Activated CD4-positive, CD25-positive, alpha-beta regulatory T cell (primary cell): ENCODE measurements around the gene RALGAPA1.
"Not testable (repeated sequence)": the region's sequence is repeated elsewhere in the genome, so short reads cannot be mapped to it uniquely, and the experiment has no call there.

Experiments
- DNase-seq, 4 experiments: peaks; one replicate each; lab custom pipeline; 2025; lab: John Stamatoyannopoulos, UW

Gene RALGAPA1

DNA sequence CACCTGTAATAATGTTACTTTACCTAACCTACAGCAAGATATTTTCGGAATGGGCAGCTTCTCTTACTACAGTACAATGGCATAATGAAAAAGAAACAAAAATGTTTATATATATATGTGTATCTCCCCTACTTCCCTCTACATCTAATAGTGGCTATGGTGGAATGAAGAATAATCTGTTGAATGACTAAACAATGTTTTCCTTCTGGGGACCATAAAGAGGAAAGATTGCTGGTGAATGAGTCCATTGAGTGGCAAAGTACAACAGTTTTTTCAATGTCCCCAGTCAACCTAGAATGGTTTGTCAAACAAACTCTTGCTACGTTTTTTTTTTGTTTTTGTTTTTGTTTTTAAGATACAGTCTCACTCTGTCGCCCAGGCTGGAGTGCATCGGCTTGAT, 47.2 kb downstream of the RALGAPA1 start:
- no peak for DNase-seq

GRCh38 chr14:35760143-35760542, 49.0 kb downstream of the RALGAPA1 start:
- DNase-seq, result no peak

- DNase-seq, result no peak
These were observed 50.5 kb downstream of the RALGAPA1 start for GRCh38 chr14:35758523-35759129.

DNA sequence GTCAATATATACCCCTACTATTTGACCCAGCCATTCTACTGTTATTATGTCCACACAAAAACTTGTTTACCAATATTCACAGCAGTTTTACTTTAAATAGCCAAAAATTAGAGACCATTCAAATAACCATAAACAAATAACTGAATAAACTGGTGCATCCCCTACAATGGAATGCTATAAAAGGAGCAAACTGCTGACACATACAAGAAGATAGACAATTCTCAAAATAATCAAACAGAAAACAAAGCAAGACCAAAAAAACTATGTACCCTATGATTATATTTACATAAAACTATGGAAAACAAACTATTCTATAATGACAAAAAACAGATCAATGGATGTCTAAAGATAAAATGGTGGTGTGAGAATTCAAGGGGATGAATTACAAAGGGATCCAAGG, 54.4 kb downstream of the RALGAPA1 start:
- no peak for DNase-seq

DNA sequence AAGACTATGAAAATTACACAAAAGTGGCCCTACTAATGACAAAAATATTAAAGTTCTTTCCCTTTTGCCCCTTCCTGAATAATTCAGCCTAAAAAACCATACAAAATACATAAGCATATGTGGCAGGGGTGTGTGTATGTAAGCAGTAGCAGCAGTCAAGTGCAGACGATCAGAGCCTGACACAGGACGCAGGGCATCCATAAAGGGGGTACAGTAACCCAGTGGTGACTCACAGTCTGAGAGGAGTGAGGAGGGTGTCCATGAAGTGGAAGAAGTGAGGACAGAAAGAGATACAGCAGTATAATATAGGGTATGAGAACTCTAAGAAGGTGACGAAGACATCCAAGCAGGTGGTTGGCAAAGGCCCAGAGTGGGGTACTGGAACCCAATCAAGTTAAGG, 56.7 kb downstream of the RALGAPA1 start:
- DNase-seq, result no peak

- no peak for DNase-seq
These were observed 58.7 kb downstream of the RALGAPA1 start for GRCh38 chr14:35750202-35750904.

DNA sequence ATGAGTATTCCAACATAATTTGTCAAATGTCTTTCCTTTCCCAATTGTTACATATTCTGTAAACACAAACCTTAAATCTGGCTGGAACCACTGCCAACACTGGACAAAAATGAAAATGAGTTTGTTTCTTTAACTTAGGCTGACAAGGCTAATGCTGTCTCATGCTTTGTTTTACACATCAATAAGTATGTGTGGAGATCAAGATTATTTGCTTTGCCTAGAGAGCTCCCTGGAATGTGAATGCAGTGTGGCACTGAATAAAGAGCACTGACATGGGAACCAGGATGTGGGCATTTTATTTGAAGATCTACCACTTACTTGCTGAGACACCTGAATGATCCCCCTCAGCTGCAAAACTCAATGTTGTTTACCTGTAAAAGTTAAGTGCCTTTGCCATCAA, 61.7 kb downstream of the RALGAPA1 start:
- no peak for DNase-seq

DNA sequence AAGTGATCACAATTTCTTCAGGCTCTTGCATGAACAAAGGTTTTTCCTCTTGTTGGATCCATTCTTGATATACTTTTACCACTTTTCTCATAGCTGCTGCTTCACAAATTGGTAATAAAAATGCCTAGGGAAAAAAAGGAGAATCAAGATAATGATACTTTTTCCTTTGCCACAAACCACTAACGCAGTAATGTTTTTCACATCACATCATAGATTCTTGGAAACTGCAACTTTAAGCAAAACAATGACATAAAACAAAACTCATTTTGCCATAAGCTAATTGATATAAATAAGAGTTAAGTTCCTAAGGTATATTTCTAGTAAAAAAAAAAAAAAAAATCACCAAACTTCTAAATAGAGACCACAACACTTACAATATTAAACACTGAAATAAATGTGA, 66.7 kb downstream of the RALGAPA1 start:
- DNase-seq, result no peak

GRCh38 chr14:35742032-35742371, 67.1 kb downstream of the RALGAPA1 start:
- DNase-seq, result no peak

GRCh38 chr14:35741345-35742031, 67.6 kb downstream of the RALGAPA1 start:
- DNase-seq, result no peak

DNA sequence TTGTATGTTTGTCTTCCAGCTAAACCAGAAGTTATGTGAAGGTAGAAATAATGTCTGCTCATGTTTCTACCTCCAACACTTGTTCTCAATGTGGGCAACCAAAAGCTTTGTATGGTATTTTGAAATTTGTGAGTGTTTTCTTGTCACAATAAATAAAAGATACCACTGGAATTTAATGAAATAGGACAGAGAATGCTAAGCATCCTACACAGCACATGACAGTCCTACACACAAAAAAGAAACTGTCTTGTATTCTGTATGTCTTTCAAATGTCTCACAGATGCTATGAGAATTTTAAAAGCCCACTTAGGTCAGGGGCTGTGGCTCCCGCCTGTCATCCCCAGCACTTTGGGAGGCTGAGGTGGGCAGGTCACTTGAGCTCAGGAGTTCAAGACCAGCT, 68.9 kb downstream of the RALGAPA1 start:
- DNase-seq, result no peak

- DNase-seq, result not testable (repeated sequence)
These were observed 73.9 kb downstream of the RALGAPA1 start for GRCh38 chr14:35735163-35735562.

- DNase-seq, result not testable (repeated sequence)
These were observed 75.6 kb downstream of the RALGAPA1 start for GRCh38 chr14:35733510-35733909.

- DNase-seq, result no peak
These were observed 78.2 kb downstream of the RALGAPA1 start for GRCh38 chr14:35730871-35731270.

GRCh38 chr14:35727764-35728163, 81.3 kb downstream of the RALGAPA1 start:
- DNase-seq, result no peak

DNA sequence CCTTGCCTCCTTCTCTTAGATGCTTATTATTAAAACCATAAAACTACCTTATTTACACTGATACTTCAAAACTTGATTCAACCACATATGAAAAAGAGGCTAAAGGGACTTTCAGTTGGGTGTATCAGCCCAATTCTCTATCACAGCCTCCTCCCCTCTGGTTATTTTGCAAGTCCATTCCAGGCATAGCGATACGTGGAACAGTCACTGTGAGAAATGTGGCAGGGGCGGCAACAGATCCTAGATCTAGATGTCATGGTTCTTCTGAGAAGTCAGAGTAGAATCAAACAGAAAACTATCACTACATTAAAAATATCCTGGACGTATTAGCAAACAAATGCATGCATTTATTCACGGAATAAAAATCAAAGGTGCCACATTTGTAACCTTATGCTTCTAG, 83.2 kb downstream of the RALGAPA1 start:
- no peak for DNase-seq

- DNase-seq, result no peak
These were observed 94.0 kb downstream of the RALGAPA1 start for GRCh38 chr14:35715079-35715478.

- DNase-seq, result no peak
These were observed 96.6 kb downstream of the RALGAPA1 start for GRCh38 chr14:35712466-35712865.

- no peak for DNase-seq
These were observed 101.0 kb downstream of the RALGAPA1 start for GRCh38 chr14:35708062-35708461.

DNA sequence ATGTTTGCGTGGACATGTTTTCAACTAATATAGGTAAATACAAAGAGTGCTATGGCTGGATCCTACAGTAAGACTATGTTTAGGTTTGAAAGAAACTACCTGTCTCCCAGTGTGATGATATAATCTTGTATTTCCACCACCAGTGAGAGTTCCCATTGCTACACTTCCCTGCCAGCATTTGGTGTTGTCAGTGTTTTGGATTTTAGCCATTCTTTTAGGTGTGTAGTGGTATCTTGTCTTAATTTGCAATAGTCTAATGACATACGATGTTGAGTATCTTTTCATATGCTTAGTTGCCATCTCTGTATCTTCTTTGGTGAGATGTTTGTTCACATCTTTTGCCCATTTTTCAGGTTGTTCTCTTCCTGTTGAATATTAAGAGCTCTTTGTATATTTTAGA, 103.5 kb downstream of the RALGAPA1 start:
- no peak for DNase-seq

DNA sequence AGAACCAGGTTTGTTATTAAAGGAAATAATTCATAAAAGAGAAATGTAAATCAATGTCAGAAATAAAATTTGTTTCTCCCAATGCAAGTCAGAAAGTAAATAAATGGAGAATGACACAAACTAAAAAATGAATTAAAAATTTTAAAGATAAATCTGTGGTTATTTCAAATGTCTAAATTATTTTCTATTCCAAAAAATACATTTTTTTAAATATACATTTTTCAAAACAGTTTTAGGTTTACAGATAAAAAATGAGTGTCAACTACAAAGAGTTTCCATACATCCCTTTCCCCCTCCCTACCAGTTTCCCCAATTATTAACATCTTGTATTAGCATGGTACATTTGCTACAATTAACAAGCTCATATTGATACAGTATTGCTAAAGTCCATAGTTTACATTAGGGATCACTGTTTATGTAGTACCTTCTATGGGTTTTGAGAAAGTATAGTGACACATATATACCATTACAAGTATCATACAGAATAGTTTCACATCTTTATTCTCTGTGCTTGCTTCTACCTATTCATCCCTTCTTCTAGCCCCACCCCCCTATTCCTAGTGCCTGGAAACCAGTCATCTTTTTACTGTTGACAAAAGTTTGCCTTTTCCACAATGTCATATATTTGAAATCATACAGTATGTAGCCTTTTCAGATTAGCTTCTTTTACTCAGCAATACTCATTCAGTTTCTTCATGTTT, 104.2 kb downstream of the RALGAPA1 start:
- DNase-seq, result no peak

- no peak for DNase-seq
These were observed 107.6 kb downstream of the RALGAPA1 start for GRCh38 chr14:35701531-35701930.
